HCT116 (cell line): ENCODE measurements around the gene VWF.

Experiments used
- CEBPB ChIP-seq: IDR thresholded peaks from 2 replicates; pipeline ENCODE4 v1.6.1; 2012; ENCODE audit warnings: low read depth
- CTCF ChIP-seq, 3 experiments: fragments of 200-600 bp in 1 of 3; sonication (generic) in 1 of 3; IDR thresholded peaks in 2 of 3; conservative IDR thresholded peaks in 1 of 3; 2 replicates each; pipeline ENCODE4 v1.5.1; 2012 to 2017; ENCODE audit warnings: low read depth in 2 of 3, low read length in 2 of 3, antibody characterized with exemption in 1 of 3, borderline replicate concordance in 1 of 3, control low read depth in 1 of 3, mild to moderate bottlenecking in 1 of 3, mixed read lengths in 1 of 3, mixed run types in 1 of 3, moderate library complexity in 1 of 3; ENCODE audit not compliant: insufficient read depth in 1 of 3
- EZH2 ChIP-seq: fragments of 200-600 bp; sonication (generic); IDR thresholded peaks from 2 replicates; pipeline ENCODE4 v1.6.1; 2017; ENCODE audit warnings: antibody characterized with exemption, mixed run types
- EZH2phosphoT487 ChIP-seq: fragments of 200-600 bp; IDR thresholded peaks from 2 replicates; pipeline ENCODE4 v1.6.1; 2018; ENCODE audit warnings: antibody characterized with exemption, borderline replicate concordance
- JUND ChIP-seq: IDR thresholded peaks from 2 replicates; pipeline ENCODE4 v1.6.1; 2012
- POLR2A ChIP-seq: IDR thresholded peaks from 2 replicates; pipeline ENCODE4 v1.7.0; 2011; ENCODE audit warnings: borderline replicate concordance; ENCODE audit not compliant: insufficient read depth, insufficient read length; ENCODE audit errors: extremely low read depth
- POLR2AphosphoS5 ChIP-seq: IDR thresholded peaks from 2 replicates; pipeline ENCODE4 v1.6.1; 2011; ENCODE audit warnings: mild to moderate bottlenecking, low read depth, low read length, moderate library complexity
- RAD21 ChIP-seq: IDR thresholded peaks from 2 replicates; pipeline ENCODE4 v1.6.1; 2012; ENCODE audit warnings: low read depth, mild to moderate bottlenecking
- REST ChIP-seq: IDR thresholded peaks from 2 replicates; pipeline ENCODE4 v1.6.1; 2012; ENCODE audit warnings: low read depth
- SIN3A ChIP-seq: IDR thresholded peaks from 2 replicates; pipeline ENCODE4 v1.6.1; 2012; ENCODE audit warnings: low read depth
- SRF ChIP-seq: IDR thresholded peaks from 2 replicates; pipeline ENCODE4 v1.6.1; 2012; ENCODE audit warnings: low read depth
- TCF7L2 ChIP-seq: IDR thresholded peaks from 2 replicates; pipeline ENCODE4 v1.7.0; 2011; ENCODE audit warnings: borderline replicate concordance, inconsistent platforms; ENCODE audit not compliant: insufficient read depth, insufficient read length; ENCODE audit errors: extremely low read depth
- YY1 ChIP-seq: IDR thresholded peaks from 2 replicates; pipeline ENCODE4 v1.6.1; 2011; ENCODE audit warnings: low read length, low read depth, moderate library complexity, mild to moderate bottlenecking; ENCODE audit not compliant: insufficient replicate concordance; ENCODE audit errors: extremely low read depth

- TF ChIP-seq CTCF (IDR thresholded peaks at IDR 0.05 in 2 of 3, conservative IDR thresholded peaks at IDR 0.05 in 1 of 3; ENCODE audit: borderline replicate concordance in 1 of 3, insufficient read depth in 1 of 3, low read depth in 2 of 3, low read length in 2 of 3): no peak
- TF ChIP-seq EZH2: no peak
- no peak for TF ChIP-seq EZH2phosphoT487
- TF ChIP-seq REST: no peak
- no peak for TF ChIP-seq YY1
- TF ChIP-seq POLR2A: no peak
- no peak for TF ChIP-seq RAD21
- no peak for TF ChIP-seq SIN3A
- TF ChIP-seq POLR2AphosphoS5: no peak
- no peak for TF ChIP-seq TCF7L2
- TF ChIP-seq SRF: no peak
- TF ChIP-seq JUND: no peak
- no peak for TF ChIP-seq CEBPB
Measured at GRCh38 chr12:6034596-6034995, 89.9 kb downstream of the VWF start.
